ENCODE data around the gene HM13. TPM values are rescaled to one million over a fixed set of nuclear protein-coding genes. Genes with fewer than 3 reads are reported as not detected.
A peak's percentile ranks its signal among the peaks of the same experiment; 100 is the strongest.

The HM13 gene
- total and polyA plus RNA-seq, 2 of the 13 experiments (the other 11 are each of a cell fraction or from before 2014, with no cell fraction given), result 118 to 243 TPM

GRCh38 chr20:31572701-31573554, 58.7 kb downstream of the HM13 start (continued):
- no peak; the same call in 1 of the 2 replicates for TF ChIP-seq ZBTB8A (CRISPR knock-in tag; IDR thresholded peaks at IDR 0.05; ENCODE audit: borderline replicate concordance, low read depth)
- TF ChIP-seq RERE (CRISPR knock-in tag; IDR thresholded peaks at IDR 0.05; ENCODE audit: low read depth), result peak; percentile 66
- TF ChIP-seq ZNF280B (CRISPR knock-in tag; IDR thresholded peaks at IDR 0.05; ENCODE audit: borderline replicate concordance), result 0 out of 2 replicates have a peak, but pooled peaks have one; percentile 52
- peak; percentile 91 for TF ChIP-seq HMG20B (CRISPR knock-in tag; conservative IDR thresholded peaks at IDR 0.05)
- TF ChIP-seq ZMYM2 (CRISPR knock-in tag; IDR thresholded peaks at IDR 0.05), result peak; percentile 81; the same call in 1 of the 2 replicates
- peak; percentile 78 for TF ChIP-seq MEIS2 (CRISPR knock-in tag; IDR thresholded peaks at IDR 0.05)
- peak; percentile 86; the same call in 1 of the 2 replicates for TF ChIP-seq ZNF20 (CRISPR knock-in tag; IDR thresholded peaks at IDR 0.05)
- TF ChIP-seq RCOR2 (CRISPR knock-in tag; IDR thresholded peaks at IDR 0.05), result peak; percentile 75
- TF ChIP-seq, protein P1, sequence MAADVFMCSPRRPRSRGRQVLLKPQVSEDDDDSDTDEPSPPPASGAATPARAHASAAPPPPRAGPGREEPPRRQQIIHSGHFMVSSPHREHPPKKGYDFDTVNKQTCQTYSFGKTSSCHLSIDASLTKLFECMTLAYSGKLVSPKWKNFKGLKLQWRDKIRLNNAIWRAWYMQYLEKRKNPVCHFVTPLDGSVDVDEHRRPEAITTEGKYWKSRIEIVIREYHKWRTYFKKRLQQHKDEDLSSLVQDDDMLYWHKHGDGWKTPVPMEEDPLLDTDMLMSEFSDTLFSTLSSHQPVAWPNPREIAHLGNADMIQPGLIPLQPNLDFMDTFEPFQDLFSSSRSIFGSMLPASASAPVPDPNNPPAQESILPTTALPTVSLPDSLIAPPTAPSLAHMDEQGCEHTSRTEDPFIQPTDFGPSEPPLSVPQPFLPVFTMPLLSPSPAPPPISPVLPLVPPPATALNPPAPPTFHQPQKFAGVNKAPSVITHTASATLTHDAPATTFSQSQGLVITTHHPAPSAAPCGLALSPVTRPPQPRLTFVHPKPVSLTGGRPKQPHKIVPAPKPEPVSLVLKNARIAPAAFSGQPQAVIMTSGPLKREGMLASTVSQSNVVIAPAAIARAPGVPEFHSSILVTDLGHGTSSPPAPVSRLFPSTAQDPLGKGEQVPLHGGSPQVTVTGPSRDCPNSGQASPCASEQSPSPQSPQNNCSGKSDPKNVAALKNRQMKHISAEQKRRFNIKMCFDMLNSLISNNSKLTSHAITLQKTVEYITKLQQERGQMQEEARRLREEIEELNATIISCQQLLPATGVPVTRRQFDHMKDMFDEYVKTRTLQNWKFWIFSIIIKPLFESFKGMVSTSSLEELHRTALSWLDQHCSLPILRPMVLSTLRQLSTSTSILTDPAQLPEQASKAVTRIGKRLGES (CRISPR knock-in tag; IDR thresholded peaks at IDR 0.05; ENCODE audit: borderline replicate concordance), result peak; percentile 91; the same call in 1 of the 2 replicates
- peak; percentile 68 for TF ChIP-seq CBFB (CRISPR knock-in tag; IDR thresholded peaks at IDR 0.05)
- TF ChIP-seq AFF4 (CRISPR knock-in tag; IDR thresholded peaks at IDR 0.05), result peak; percentile 93

Measured in HepG2 (cell line).